Osteocyte (in vitro differentiated cells): ENCODE data around the gene KBTBD8. TPM values are rescaled to one million over a fixed set of nuclear protein-coding genes. Genes with fewer than 3 reads are reported as not detected.

Experiments
- DNase-seq: peaks from one replicate; pipeline ENCODE4 v3.0.0; 2021; ENCODE audit warnings: mixed read lengths; ENCODE audit not compliant: unreplicated experiment; ENCODE audit errors: extremely low spot score
- H3K27ac Mint-ChIP-seq: one replicate; pipeline ENCODE4 v1.8.0; 2021; ENCODE audit warnings: mild to moderate bottlenecking, mixed read lengths; ENCODE audit not compliant: unreplicated experiment
- H3K27me3 Mint-ChIP-seq: one replicate; pipeline ENCODE4 v1.8.0; 2021; ENCODE audit warnings: mixed read lengths; ENCODE audit not compliant: unreplicated experiment
- H3K36me3 Mint-ChIP-seq: one replicate; pipeline ENCODE4 v1.8.0; 2021; ENCODE audit warnings: mixed read lengths; ENCODE audit not compliant: unreplicated experiment
- H3K4me1 Mint-ChIP-seq: one replicate; pipeline ENCODE4 v1.8.0; 2021; ENCODE audit warnings: mixed read lengths; ENCODE audit not compliant: unreplicated experiment
- H3K4me3 Mint-ChIP-seq: one replicate; pipeline ENCODE4 v1.8.0; 2021; ENCODE audit warnings: mild to moderate bottlenecking, moderate library complexity, mixed read lengths; ENCODE audit not compliant: unreplicated experiment
- H3K9me3 Mint-ChIP-seq: one replicate; pipeline ENCODE4 v1.8.0; 2021; ENCODE audit warnings: mixed read lengths; ENCODE audit not compliant: unreplicated experiment
- CTCF ChIP-seq: fragments of 200-600 bp; sonication (generic); IDR thresholded peaks from 2 replicates; pipeline ENCODE4 v1.5.0; 2021; ENCODE audit warnings: antibody characterized with exemption, mild to moderate bottlenecking, moderate library complexity
- total RNA-seq: library from RNA; stranded (reverse); gene quantifications from 2 replicates; pipeline ENCODE4 v1.2.1, GENCODE V29; 2021

KBTBD8 gene
- total RNA-seq, 1 donor from 2014 or later, result 0.75 TPM

- Mint-ChIP-seq H3K9me3 (no peaks in the 10 kb centered on the region), H3K4me3 (peak overlapping the region; percentile 55), H3K36me3 (no peaks in the 10 kb centered on the region), H3K27me3 (peaks cover 36% of the 10 kb centered on the region), H3K27ac (no peak overlapping the region), H3K4me1 (peaks cover 5% of the 10 kb centered on the region)
- peak; percentile 94 for TF ChIP-seq CTCF
- DNase-seq, result peak; percentile 85
Observed at GRCh38 chr3:66971891-66972551, 26.1 kb upstream of the KBTBD8 start.

- Mint-ChIP-seq H3K9me3 (no peaks in the 10 kb centered on the region), H3K27me3 (peaks cover 32% of the 10 kb centered on the region), H3K36me3 (no peaks in the 10 kb centered on the region), H3K4me3 (no peak overlapping the region), H3K4me1 (no peaks in the 10 kb centered on the region), H3K27ac (no peak overlapping the region)
- TF ChIP-seq CTCF, result no peak
- no peak for DNase-seq
Observed at GRCh38 chr3:66980791-66981190, 17.3 kb upstream of the KBTBD8 start.

GRCh38 chr3:66983101-66983500, 15.0 kb upstream of the KBTBD8 start:
- TF ChIP-seq CTCF, result no peak
- no peaks in the 10 kb centered on the region for H3K9me3 Mint-ChIP-seq
- H3K36me3 Mint-ChIP-seq, result no peaks in the 10 kb centered on the region
- H3K27me3 Mint-ChIP-seq, result peaks cover 29% of the 10 kb centered on the region
- DNase-seq, result no peak
- no peak overlapping the region for H3K27ac Mint-ChIP-seq
- H3K4me3 Mint-ChIP-seq, result no peak overlapping the region
- H3K4me1 Mint-ChIP-seq, result no peaks in the 10 kb centered on the region

GRCh38 chr3:66985336-66985920, 12.7 kb upstream of the KBTBD8 start:
- Mint-ChIP-seq H3K27ac (no peak overlapping the region), H3K4me3 (no peak overlapping the region), H3K36me3 (no peaks in the 10 kb centered on the region), H3K27me3 (peaks cover 36% of the 10 kb centered on the region), H3K4me1 (no peaks in the 10 kb centered on the region), H3K9me3 (no peaks in the 10 kb centered on the region)
- no peak for DNase-seq
- no peak for TF ChIP-seq CTCF

- H3K27ac Mint-ChIP-seq, result no peak overlapping the region
- H3K27me3 Mint-ChIP-seq, result peaks cover 36% of the 10 kb centered on the region
- H3K4me1 Mint-ChIP-seq, result no peaks in the 10 kb centered on the region
- no peak for DNase-seq
- H3K4me3 Mint-ChIP-seq, result no peak overlapping the region
- no peak for TF ChIP-seq CTCF
- H3K9me3 Mint-ChIP-seq, result no peaks in the 10 kb centered on the region
- H3K36me3 Mint-ChIP-seq, result no peaks in the 10 kb centered on the region
Observed at GRCh38 chr3:66986406-66986805, 11.7 kb upstream of the KBTBD8 start.
